HCT116 (cell line): Measurements from ENCODE around the gene GABBR2. TPM values are rescaled to one million over a fixed set of nuclear protein-coding genes. Genes with fewer than 3 reads are reported as not detected.

Experiments used
- ATAC-seq: fragments of 200-7000 bp; cut with Tn5 transposase; 2 replicates; pipeline ENCODE4 v1.9.1; 2020; ENCODE audit warnings: mild to moderate bottlenecking, moderate library complexity
- BruUV-seq: library from RNA; stranded (reverse); fragments of 400-500 nt; replicated peaks from 2 replicates; lab custom pipeline; 2021; lab: Mats Ljungman, UMichigan
- CTCF ChIA-PET: fragments of 300-600 bp; sonication (Branson Sonifier 250); formaldehyde crosslinking; loops from one replicate; lab custom pipeline; 2021; ENCODE audit warnings: antibody characterized with exemption; lab: Charles Lee
- POLR2A ChIA-PET: fragments of 300-600, 350-600 bp; sonication (Branson Sonifier 250); formaldehyde crosslinking; loops from one replicate; lab custom pipeline; 2021; ENCODE audit warnings: antibody characterized with exemption; lab: Charles Lee
- RAD21 ChIA-PET, 2 experiments: fragments of 300-600 bp; sonication (Branson Sonifier 250); formaldehyde crosslinking; loops; one replicate each; lab custom pipeline; 2023; ENCODE audit warnings: low total read pairs in 2 of 2; ENCODE audit not compliant: uncharacterized antibody in 2 of 2, unreplicated experiment in 2 of 2, low non-redundant PET in 1 of 2; lab: Charles Lee
- DNase-seq: peaks from one replicate; pipeline ENCODE4 v3.0.0-alpha.2; 2010; ENCODE audit warnings: low read depth, low spot score
- H2AFZ ChIP-seq: fragments of 200-600 bp; shearing (Covaris generic), sonication (generic); 2 replicates; pipeline ENCODE4 v1.6.1; 2017; ENCODE audit warnings: low read depth, mixed run types, mixed read lengths, antibody characterized with exemption, low read length; ENCODE audit not compliant: poor library complexity, severe bottlenecking
- H3K27ac ChIP-seq: 2 replicates; pipeline ENCODE4 v1.5.1; 2012; ENCODE audit warnings: low read depth, low read length
- H3K27me3 ChIP-seq: fragments of 200-600 bp; sonication (generic); 2 replicates; pipeline ENCODE4 v1.6.1; 2016; ENCODE audit warnings: mixed run types, low read length, mixed read lengths; ENCODE audit not compliant: insufficient read depth
- H3K36me3 ChIP-seq, 2 experiments: fragments of 200-500 bp in 1 of 2; fragments of 200-600 bp in 1 of 2; sonication (Bioruptor generic) in 1 of 2; sonication (generic) in 1 of 2; 2 replicates each; pipeline versions ENCODE4 v1.5.1 to v1.6.1; 2014 to 2016; ENCODE audit warnings: low read length in 2 of 2, inconsistent platforms in 1 of 2, mixed read lengths in 1 of 2, mixed run types in 1 of 2; ENCODE audit not compliant: insufficient read depth in 2 of 2, control insufficient read depth in 1 of 2
- H3K4me1 ChIP-seq, 2 experiments: fragments of 200-600 bp in 1 of 2; sonication (generic) in 1 of 2; 2 replicates each; pipeline versions ENCODE4 v1.5.1 to v1.6.1; 2012 to 2017; ENCODE audit warnings: low read length in 2 of 2, inconsistent platforms in 1 of 2, mild to moderate bottlenecking in 1 of 2, mixed read lengths in 1 of 2, mixed run types in 1 of 2, moderate library complexity in 1 of 2; ENCODE audit not compliant: insufficient read depth in 2 of 2, control insufficient read depth in 1 of 2
- H3K4me2 ChIP-seq: fragments of 200-600 bp; sonication (generic); 2 replicates; pipeline ENCODE4 v1.6.1; 2017; ENCODE audit warnings: mixed run types, low read length, mixed read lengths
- H3K4me3 ChIP-seq, 2 experiments: fragments of 200-600 bp in 1 of 2; sonication (generic) in 1 of 2; replicated peaks in 1 of 2; 2 replicates each; pipeline ENCODE4 v1.5.1; 2011 to 2016; ENCODE audit warnings: low read length in 2 of 2, control low read depth in 1 of 2, low read depth in 1 of 2, mild to moderate bottlenecking in 1 of 2, mixed read lengths in 1 of 2, mixed run types in 1 of 2
- H3K79me2 ChIP-seq: fragments of 200-600 bp; sonication (generic); 2 replicates; pipeline ENCODE4 v1.6.1; 2017; ENCODE audit warnings: mild to moderate bottlenecking, mixed run types, low read length, moderate library complexity, mixed read lengths; ENCODE audit not compliant: insufficient read depth
- H3K9ac ChIP-seq: fragments of 200-600 bp; sonication (generic); 2 replicates; pipeline ENCODE4 v1.6.1; 2016; ENCODE audit warnings: low read length, mixed read lengths
- H3K9me2 ChIP-seq: fragments of 200-600 bp; sonication (generic), shearing (Covaris generic); 2 replicates; pipeline ENCODE4 v1.6.1; 2017; ENCODE audit warnings: mixed run types, mild to moderate bottlenecking, moderate library complexity; ENCODE audit not compliant: insufficient read depth
- H3K9me3 ChIP-seq, 2 experiments: fragments of 200-500 bp in 1 of 2; fragments of 200-600 bp in 1 of 2; sonication (Bioruptor generic) in 1 of 2; sonication (generic) in 1 of 2; 2 replicates each; pipeline ENCODE4 v1.6.1; 2014 to 2017; ENCODE audit warnings: low read length in 2 of 2, mixed read lengths in 2 of 2, inconsistent platforms in 1 of 2, low read depth in 1 of 2, mild to moderate bottlenecking in 1 of 2, mixed run types in 1 of 2, moderate library complexity in 1 of 2; ENCODE audit not compliant: control insufficient read depth in 1 of 2, insufficient read depth in 1 of 2
- H4K20me1 ChIP-seq: fragments of 200-600 bp; sonication (generic), shearing (Covaris generic); 2 replicates; pipeline ENCODE4 v1.6.1; 2017; ENCODE audit warnings: mixed run types, mild to moderate bottlenecking, moderate library complexity; ENCODE audit not compliant: insufficient read depth
- EGR1 ChIP-seq: IDR thresholded peaks from 2 replicates; pipeline ENCODE4 v1.6.1; 2012; ENCODE audit warnings: low read depth
- RAD21 ChIP-seq: IDR thresholded peaks from 2 replicates; pipeline ENCODE4 v1.6.1; 2012; ENCODE audit warnings: low read depth, mild to moderate bottlenecking
- SRF ChIP-seq: IDR thresholded peaks from 2 replicates; pipeline ENCODE4 v1.6.1; 2012; ENCODE audit warnings: low read depth
- YY1 ChIP-seq: IDR thresholded peaks from 2 replicates; pipeline ENCODE4 v1.6.1; 2011; ENCODE audit warnings: low read length, low read depth, moderate library complexity, mild to moderate bottlenecking; ENCODE audit not compliant: insufficient replicate concordance; ENCODE audit errors: extremely low read depth
- intact Hi-C: fragments of 100-400 bp; cut with micrococcal nuclease; formaldehyde crosslinking; loops from 2 replicates; pipeline ENCODE4 v1.10.0; 2022
- total RNA-seq: library from RNA; stranded (reverse); gene quantifications from one replicate; pipeline ENCODE4 v1.2.1, GENCODE V29; 2021; ENCODE audit not compliant: unreplicated experiment
- TF ChIP-seq, protein P1 (sequence below): IDR thresholded peaks from 2 replicates; pipeline ENCODE4 v1.6.1; 2012; ENCODE audit warnings: low read depth

Gene GABBR2
- total RNA-seq, 1 experiment from 2014 or later, result 0.15 TPM

DNA sequence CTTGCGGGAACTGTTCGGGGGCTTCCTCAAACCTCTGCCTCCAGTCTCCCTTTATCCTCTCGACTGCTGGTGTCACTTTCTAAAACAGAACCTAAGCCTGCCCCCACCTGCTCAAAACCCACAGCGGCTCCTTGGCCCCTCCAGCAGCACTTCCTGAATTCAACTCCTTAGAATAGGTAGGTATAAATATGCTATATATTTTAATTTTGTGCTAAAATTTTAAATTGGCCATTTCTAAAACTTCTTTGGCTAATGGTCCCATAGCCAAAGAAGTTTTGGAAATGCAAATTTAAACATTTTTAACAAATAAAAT, 381.5 kb downstream of the GABBR2 start:
- peaks cover 4% of the 10 kb centered on the region; the same call in 1 of the 2 replicates for H3K27me3 ChIP-seq
- H3K79me2 ChIP-seq, result no peaks in the 10 kb centered on the region
- TF ChIP-seq, protein P1, sequence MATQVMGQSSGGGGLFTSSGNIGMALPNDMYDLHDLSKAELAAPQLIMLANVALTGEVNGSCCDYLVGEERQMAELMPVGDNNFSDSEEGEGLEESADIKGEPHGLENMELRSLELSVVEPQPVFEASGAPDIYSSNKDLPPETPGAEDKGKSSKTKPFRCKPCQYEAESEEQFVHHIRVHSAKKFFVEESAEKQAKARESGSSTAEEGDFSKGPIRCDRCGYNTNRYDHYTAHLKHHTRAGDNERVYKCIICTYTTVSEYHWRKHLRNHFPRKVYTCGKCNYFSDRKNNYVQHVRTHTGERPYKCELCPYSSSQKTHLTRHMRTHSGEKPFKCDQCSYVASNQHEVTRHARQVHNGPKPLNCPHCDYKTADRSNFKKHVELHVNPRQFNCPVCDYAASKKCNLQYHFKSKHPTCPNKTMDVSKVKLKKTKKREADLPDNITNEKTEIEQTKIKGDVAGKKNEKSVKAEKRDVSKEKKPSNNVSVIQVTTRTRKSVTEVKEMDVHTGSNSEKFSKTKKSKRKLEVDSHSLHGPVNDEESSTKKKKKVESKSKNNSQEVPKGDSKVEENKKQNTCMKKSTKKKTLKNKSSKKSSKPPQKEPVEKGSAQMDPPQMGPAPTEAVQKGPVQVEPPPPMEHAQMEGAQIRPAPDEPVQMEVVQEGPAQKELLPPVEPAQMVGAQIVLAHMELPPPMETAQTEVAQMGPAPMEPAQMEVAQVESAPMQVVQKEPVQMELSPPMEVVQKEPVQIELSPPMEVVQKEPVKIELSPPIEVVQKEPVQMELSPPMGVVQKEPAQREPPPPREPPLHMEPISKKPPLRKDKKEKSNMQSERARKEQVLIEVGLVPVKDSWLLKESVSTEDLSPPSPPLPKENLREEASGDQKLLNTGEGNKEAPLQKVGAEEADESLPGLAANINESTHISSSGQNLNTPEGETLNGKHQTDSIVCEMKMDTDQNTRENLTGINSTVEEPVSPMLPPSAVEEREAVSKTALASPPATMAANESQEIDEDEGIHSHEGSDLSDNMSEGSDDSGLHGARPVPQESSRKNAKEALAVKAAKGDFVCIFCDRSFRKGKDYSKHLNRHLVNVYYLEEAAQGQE, result no peak
- TF ChIP-seq EGR1, result no peak
- no peak for TF ChIP-seq RAD21
- no peak for TF ChIP-seq SRF
- no peak for TF ChIP-seq YY1
- TF ChIP-seq, all 23 proteins: peak for 0
- DNase-seq (no peak), ATAC-seq (no peak)
- intact Hi-C loops, result no loop called here
- no peak overlapping the region for H3K4me3 ChIP-seq
- H4K20me1 ChIP-seq, result no peaks in the 10 kb centered on the region
- no peaks in the 10 kb centered on the region for H3K9me3 ChIP-seq
- H2AFZ ChIP-seq, result no peak overlapping the region
- POLR2A ChIA-PET, result no interaction called here
- H3K4me2 ChIP-seq, result no peak overlapping the region
- CTCF ChIA-PET, result no interaction called here
- H3K36me3 ChIP-seq, result no peaks in the 10 kb centered on the region
- no peak overlapping the region for H3K27ac ChIP-seq
- H3K9me2 ChIP-seq, result no peaks in the 10 kb centered on the region
- H3K9ac ChIP-seq, result no peak overlapping the region
- no TSS peak for BruUV-seq
- RAD21 ChIA-PET, result no interaction called here
- H3K4me1 ChIP-seq, result peaks cover 0 to 7% of the 10 kb centered on the region in 2 experiments; a peak in 1 of 4 replicates
